ENCODE results near the gene LTBP1. TPM values are rescaled to one million over a fixed set of nuclear protein-coding genes. Genes with fewer than 3 reads are reported as not detected.

The LTBP1 gene
- polyA plus RNA-seq, 1 donor (not counting 4 experiments of a cell fraction or from before 2014, with no cell fraction given) = 9.2 TPM

GRCh38 chr2:33212151-33212550 lies 265.4 kb downstream of the LTBP1 start:
- FAIRE-seq (no peak), DNase-seq (ENCODE audit: low read depth, low spot score) (no peak)
- Histone ChIP-seq H3K4me3 (ENCODE audit: control insufficient read depth in 2 of 3, extremely low read depth in 1 of 3, insufficient read depth in 2 of 3, low read depth in 1 of 3, low read length in 3 of 3) (no peak overlapping the region), H3K9ac (ENCODE audit: control insufficient read depth, extremely low read depth, insufficient read depth, low read length) (no peak overlapping the region), H3K9me3 (ENCODE audit: control insufficient read depth, low read depth, low read length) (no peaks in the 10 kb centered on the region), H2AFZ (ENCODE audit: control insufficient read depth, low read length) (no peak overlapping the region), H3K4me1 (ENCODE audit: control insufficient read depth, extremely low read depth, insufficient read depth, low read length) (peaks cover 42% of the 10 kb centered on the region), H3K9me1 (ENCODE audit: control insufficient read depth, extremely low read depth, insufficient read depth, low read length) (no peaks in the 10 kb centered on the region), H3K27ac (ENCODE audit: control insufficient read depth, insufficient read depth, low read length) (peak overlapping the region; percentile 2), H3K4me2 (ENCODE audit: control insufficient read depth, extremely low read depth, insufficient read depth, low read depth, low read length) (no peak overlapping the region), H3K36me3 (ENCODE audit: control insufficient read depth in 2 of 2, extremely low read depth in 1 of 2, insufficient read depth in 2 of 2, low read length in 2 of 2) (no peaks in the 10 kb centered on the region), H3K79me2 (ENCODE audit: control insufficient read depth, insufficient read depth, low read length) (no peaks in the 10 kb centered on the region), H4K20me1 (ENCODE audit: control insufficient read depth, extremely low read depth, insufficient read depth, low read length) (no peaks in the 10 kb centered on the region), H3K27me3 (ENCODE audit: control insufficient read depth, extremely low read depth, insufficient read depth, low read length) (no peaks in the 10 kb centered on the region)
- TF ChIP-seq, protein P1, sequence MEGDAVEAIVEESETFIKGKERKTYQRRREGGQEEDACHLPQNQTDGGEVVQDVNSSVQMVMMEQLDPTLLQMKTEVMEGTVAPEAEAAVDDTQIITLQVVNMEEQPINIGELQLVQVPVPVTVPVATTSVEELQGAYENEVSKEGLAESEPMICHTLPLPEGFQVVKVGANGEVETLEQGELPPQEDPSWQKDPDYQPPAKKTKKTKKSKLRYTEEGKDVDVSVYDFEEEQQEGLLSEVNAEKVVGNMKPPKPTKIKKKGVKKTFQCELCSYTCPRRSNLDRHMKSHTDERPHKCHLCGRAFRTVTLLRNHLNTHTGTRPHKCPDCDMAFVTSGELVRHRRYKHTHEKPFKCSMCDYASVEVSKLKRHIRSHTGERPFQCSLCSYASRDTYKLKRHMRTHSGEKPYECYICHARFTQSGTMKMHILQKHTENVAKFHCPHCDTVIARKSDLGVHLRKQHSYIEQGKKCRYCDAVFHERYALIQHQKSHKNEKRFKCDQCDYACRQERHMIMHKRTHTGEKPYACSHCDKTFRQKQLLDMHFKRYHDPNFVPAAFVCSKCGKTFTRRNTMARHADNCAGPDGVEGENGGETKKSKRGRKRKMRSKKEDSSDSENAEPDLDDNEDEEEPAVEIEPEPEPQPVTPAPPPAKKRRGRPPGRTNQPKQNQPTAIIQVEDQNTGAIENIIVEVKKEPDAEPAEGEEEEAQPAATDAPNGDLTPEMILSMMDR (optimal IDR thresholded peaks at IDR 0.05 in 1 of 3, IDR thresholded peaks at IDR 0.05 in 1 of 3, conservative IDR thresholded peaks at IDR 0.05 in 1 of 3; ENCODE audit: extremely low read depth in 1 of 3, insufficient read depth in 2 of 3, low read length in 3 of 3) = no peak
- TF ChIP-seq EZH2 (IDR thresholded peaks at IDR 0.05; ENCODE audit: low read length) = no peak
- dilution Hi-C loops (cut with MboI; ENCODE audit: extremely low pct_ligation_motif_present, low sequenced_read_pairs) = no loop called here

- H3K4me1 ChIP-seq (ENCODE audit: control insufficient read depth, extremely low read depth, insufficient read depth, low read length) = peaks cover 42% of the 10 kb centered on the region
Observed at GRCh38 chr2:33213244-33213643, 266.5 kb downstream of the LTBP1 start.

More at GRCh38 chr2:33213244-33213643, 266.5 kb downstream of the LTBP1 start:
- no peak overlapping the region for H3K9ac ChIP-seq (ENCODE audit: control insufficient read depth, extremely low read depth, insufficient read depth, low read length)
- H3K36me3 ChIP-seq (ENCODE audit: control insufficient read depth in 2 of 2, extremely low read depth in 1 of 2, insufficient read depth in 2 of 2, low read length in 2 of 2) = no peaks in the 10 kb centered on the region
- dilution Hi-C loops (cut with MboI; ENCODE audit: extremely low pct_ligation_motif_present, low sequenced_read_pairs) = no loop called here
- no peaks in the 10 kb centered on the region for H3K79me2 ChIP-seq (ENCODE audit: control insufficient read depth, insufficient read depth, low read length)
- DNase-seq (ENCODE audit: low read depth, low spot score) (no peak), FAIRE-seq (peak; percentile 26)
- no peaks in the 10 kb centered on the region for H3K9me1 ChIP-seq (ENCODE audit: control insufficient read depth, extremely low read depth, insufficient read depth, low read length)
- no peaks in the 10 kb centered on the region for H3K27me3 ChIP-seq (ENCODE audit: control insufficient read depth, extremely low read depth, insufficient read depth, low read length)
- TF ChIP-seq EZH2 (IDR thresholded peaks at IDR 0.05; ENCODE audit: low read length) = no peak
- TF ChIP-seq, protein P1 (optimal IDR thresholded peaks at IDR 0.05 in 1 of 3, IDR thresholded peaks at IDR 0.05 in 1 of 3, conservative IDR thresholded peaks at IDR 0.05 in 1 of 3; ENCODE audit: extremely low read depth in 1 of 3, insufficient read depth in 2 of 3, low read length in 3 of 3) = no peak
- no peaks in the 10 kb centered on the region for H3K9me3 ChIP-seq (ENCODE audit: control insufficient read depth, low read depth, low read length)
- H2AFZ ChIP-seq (ENCODE audit: control insufficient read depth, low read length) = no peak overlapping the region
- H3K4me3 ChIP-seq (ENCODE audit: control insufficient read depth in 2 of 3, extremely low read depth in 1 of 3, insufficient read depth in 2 of 3, low read depth in 1 of 3, low read length in 3 of 3) = no peak overlapping the region
- no peaks in the 10 kb centered on the region for H4K20me1 ChIP-seq (ENCODE audit: control insufficient read depth, extremely low read depth, insufficient read depth, low read length)
- H3K27ac ChIP-seq (ENCODE audit: control insufficient read depth, insufficient read depth, low read length) = no peak overlapping the region
- H3K4me2 ChIP-seq (ENCODE audit: control insufficient read depth, extremely low read depth, insufficient read depth, low read depth, low read length) = no peak overlapping the region

Data from keratinocyte (primary cell).